Lower lobe of right lung (tissue), 2 donors: ENCODE data around the gene ATP2A3. TPM values are rescaled to one million over a fixed set of nuclear protein-coding genes. Genes with fewer than 3 reads are reported as not detected.

Experiments used
- ATAC-seq, 2 donors: fragments of 200-7000 bp; cut with Tn5 transposase; one replicate each; pipeline ENCODE4 v1.9.1; 2020 to 2022; ENCODE audit warnings: mild to moderate bottlenecking in 2 of 2, moderate library complexity in 2 of 2
- DNase-seq: peaks from one replicate; pipeline ENCODE4 v3.0.0-alpha.2; 2020
- H3K27ac ChIP-seq: fragments of 200-600 bp; one replicate; pipeline ENCODE4 v1.8.0; 2022
- H3K27me3 ChIP-seq: fragments of 200-600 bp; one replicate; pipeline ENCODE4 v1.8.0; 2022; ENCODE audit warnings: low read depth
- H3K36me3 ChIP-seq: fragments of 200-600 bp; one replicate; pipeline ENCODE4 v1.8.0; 2022; ENCODE audit warnings: mild to moderate bottlenecking
- H3K4me1 ChIP-seq: fragments of 200-600 bp; one replicate; pipeline ENCODE4 v1.8.0; 2022
- H3K4me3 ChIP-seq: fragments of 200-600 bp; one replicate; pipeline ENCODE4 v1.8.0; 2022; ENCODE audit warnings: mild to moderate bottlenecking
- H3K9me3 ChIP-seq: fragments of 200-600 bp; one replicate; pipeline ENCODE4 v1.8.0; 2022
- intact Hi-C: fragments of 100-400 bp; cut with DNase I; formaldehyde crosslinking; loops from one replicate; pipeline ENCODE4 v1.11.0; 2022
- total RNA-seq: library from RNA; stranded (reverse); fragmentation: NEBNext Ultra II Directional; extraction: Animal tissue kit (Norgen Biotek cat#: 25700); gene quantifications from one replicate; pipeline ENCODE4 v1.2.1, GENCODE V29; 2021
- TF ChIP-seq, protein P1 (sequence below): fragments of 200-600 bp; IDR thresholded peaks from one replicate; pipeline ENCODE4 v1.8.0; 2022; ENCODE audit warnings: antibody characterized with exemption, mild to moderate bottlenecking
- donor health status: DM: no; HTN: yes; CAD: no; lungs with severe emphysema.

The ATP2A3 gene
- total RNA-seq, 1 donor from 2014 or later, result 45.6 TPM

DNA sequence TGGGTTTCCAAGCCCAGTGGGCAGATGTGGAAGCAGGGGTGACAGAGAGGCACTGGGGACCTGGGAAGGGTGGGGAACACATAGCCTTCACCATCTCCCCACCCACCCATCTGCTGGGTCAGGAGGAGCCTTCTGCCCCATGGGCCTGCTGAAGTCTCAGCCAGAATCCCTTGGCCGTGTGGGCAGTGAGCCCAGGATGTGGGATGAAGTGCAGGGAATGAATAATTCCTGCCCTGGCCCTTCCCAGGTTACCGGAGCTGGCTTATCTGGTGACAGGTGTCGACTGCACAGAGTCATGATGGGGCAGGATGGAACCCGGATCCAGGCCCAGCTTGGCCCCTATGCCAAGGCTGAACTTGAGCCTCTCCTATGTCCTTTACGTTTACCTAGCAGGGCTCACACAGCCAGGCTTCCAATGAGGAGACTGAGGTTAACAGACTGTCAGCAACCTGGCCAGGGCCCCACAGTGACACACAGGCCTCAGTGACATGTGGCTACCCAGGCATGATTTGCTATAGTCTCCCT, 17.5 kb downstream of the ATP2A3 start:
- TF ChIP-seq, protein P1, sequence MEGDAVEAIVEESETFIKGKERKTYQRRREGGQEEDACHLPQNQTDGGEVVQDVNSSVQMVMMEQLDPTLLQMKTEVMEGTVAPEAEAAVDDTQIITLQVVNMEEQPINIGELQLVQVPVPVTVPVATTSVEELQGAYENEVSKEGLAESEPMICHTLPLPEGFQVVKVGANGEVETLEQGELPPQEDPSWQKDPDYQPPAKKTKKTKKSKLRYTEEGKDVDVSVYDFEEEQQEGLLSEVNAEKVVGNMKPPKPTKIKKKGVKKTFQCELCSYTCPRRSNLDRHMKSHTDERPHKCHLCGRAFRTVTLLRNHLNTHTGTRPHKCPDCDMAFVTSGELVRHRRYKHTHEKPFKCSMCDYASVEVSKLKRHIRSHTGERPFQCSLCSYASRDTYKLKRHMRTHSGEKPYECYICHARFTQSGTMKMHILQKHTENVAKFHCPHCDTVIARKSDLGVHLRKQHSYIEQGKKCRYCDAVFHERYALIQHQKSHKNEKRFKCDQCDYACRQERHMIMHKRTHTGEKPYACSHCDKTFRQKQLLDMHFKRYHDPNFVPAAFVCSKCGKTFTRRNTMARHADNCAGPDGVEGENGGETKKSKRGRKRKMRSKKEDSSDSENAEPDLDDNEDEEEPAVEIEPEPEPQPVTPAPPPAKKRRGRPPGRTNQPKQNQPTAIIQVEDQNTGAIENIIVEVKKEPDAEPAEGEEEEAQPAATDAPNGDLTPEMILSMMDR, result no peak
- Histone ChIP-seq H3K4me3 (no peak overlapping the region), H3K4me1 (peaks cover 13% of the 10 kb centered on the region), H3K9me3 (no peaks in the 10 kb centered on the region), H3K27me3 (no peaks in the 10 kb centered on the region), H3K36me3 (peaks cover 43% of the 10 kb centered on the region), H3K27ac (no peak overlapping the region)
- intact Hi-C loops, result no loop called here
- DNase-seq, result no peak
- no peak for ATAC-seq

DNA sequence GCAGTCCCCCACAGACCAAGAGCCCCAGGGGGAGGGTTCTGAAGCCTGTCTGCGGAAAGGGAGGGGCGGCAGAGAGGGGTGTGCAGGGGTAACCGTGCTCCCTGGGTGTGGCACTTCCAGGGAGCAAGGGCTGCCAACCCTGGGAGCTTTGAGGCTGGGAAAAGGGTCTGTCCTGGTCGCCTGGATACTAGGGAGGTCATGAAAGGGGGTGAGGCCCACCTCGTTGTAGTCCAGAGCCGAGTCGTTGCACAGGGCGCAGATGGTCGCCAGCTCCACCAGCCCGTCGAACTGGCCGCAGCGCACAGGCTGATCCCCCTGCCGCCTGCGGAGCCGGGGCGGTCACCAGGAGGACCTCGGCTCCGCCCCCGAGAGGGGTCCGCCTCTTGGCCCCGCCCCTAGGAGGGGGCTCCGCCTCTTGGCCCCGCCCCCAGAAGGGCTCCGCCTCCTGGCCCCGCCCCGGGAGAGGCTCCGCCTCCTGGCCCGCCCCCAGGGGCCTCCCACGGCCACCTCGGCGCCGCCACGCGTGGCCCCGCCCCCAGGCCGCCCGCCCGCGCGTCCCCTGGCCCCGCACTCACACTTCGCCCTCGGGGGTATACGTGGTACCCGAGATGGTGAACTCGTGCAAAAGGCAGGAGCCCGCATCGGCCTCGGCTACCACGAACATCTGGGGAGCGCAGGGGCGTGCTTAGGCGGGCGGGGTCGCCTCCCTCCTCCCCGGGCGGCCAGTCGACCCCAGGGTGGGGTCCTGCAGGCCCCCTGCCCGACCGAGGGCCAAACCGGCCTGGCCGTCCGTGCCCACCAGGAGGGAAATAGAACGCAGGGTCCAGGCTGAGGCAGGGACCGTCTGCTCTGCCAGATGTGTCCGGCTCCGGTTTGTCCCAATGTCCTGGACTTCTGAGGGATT, 19.5 kb downstream of the ATP2A3 start:
- H3K9me3 ChIP-seq, result no peaks in the 10 kb centered on the region
- DNase-seq (no peak), ATAC-seq (peak; percentile 90 to 92)
- peaks cover 50% of the 10 kb centered on the region for H3K36me3 ChIP-seq
- peak overlapping the region; percentile 49 for H3K27ac ChIP-seq
- intact Hi-C loops, result no loop called here
- H3K4me3 ChIP-seq, result peak overlapping the region; percentile 41
- TF ChIP-seq, protein P1, result no peak
- peaks cover 13% of the 10 kb centered on the region for H3K4me1 ChIP-seq
- H3K27me3 ChIP-seq, result no peaks in the 10 kb centered on the region

DNA sequence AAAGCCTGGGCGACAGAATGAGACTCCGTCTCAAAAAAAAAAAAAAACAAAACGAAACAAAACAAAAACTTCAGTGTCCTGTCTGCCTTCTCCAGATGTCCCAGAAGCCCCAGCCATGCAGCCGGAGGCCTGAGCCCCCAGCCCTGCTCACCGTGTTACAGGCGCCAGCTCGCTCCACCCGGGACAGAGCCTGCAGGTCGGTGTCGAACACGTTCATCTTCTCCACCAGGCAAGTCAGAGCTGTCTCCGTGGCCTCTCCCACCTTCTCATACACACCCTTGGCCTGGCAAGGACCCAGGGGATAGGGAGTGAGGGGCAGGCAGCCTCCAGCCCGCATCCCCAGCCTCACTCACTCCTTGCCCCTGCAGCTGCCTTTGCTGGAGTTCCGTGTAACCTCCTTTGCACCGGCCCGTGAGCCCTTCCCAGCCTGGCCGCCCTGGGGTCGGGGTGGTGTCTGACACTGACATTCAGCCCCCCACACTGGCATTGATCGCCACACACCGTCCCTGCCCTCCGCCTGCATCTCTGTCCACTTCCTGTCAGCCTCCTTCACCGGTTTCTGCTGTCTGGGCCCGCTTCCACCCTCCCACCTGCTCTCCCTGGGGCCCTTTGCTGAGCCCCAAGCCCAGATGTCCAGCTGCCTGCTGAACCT, 20.9 kb downstream of the ATP2A3 start:
- Histone ChIP-seq H3K4me3 (no peak overlapping the region), H3K27ac (no peak overlapping the region), H3K4me1 (peaks cover 13% of the 10 kb centered on the region), H3K27me3 (no peaks in the 10 kb centered on the region), H3K9me3 (no peaks in the 10 kb centered on the region), H3K36me3 (peaks cover 60% of the 10 kb centered on the region)
- no peak for ATAC-seq
- intact Hi-C loops, result no loop called here
- TF ChIP-seq, protein P1, result no peak
- DNase-seq, result no peak

DNA sequence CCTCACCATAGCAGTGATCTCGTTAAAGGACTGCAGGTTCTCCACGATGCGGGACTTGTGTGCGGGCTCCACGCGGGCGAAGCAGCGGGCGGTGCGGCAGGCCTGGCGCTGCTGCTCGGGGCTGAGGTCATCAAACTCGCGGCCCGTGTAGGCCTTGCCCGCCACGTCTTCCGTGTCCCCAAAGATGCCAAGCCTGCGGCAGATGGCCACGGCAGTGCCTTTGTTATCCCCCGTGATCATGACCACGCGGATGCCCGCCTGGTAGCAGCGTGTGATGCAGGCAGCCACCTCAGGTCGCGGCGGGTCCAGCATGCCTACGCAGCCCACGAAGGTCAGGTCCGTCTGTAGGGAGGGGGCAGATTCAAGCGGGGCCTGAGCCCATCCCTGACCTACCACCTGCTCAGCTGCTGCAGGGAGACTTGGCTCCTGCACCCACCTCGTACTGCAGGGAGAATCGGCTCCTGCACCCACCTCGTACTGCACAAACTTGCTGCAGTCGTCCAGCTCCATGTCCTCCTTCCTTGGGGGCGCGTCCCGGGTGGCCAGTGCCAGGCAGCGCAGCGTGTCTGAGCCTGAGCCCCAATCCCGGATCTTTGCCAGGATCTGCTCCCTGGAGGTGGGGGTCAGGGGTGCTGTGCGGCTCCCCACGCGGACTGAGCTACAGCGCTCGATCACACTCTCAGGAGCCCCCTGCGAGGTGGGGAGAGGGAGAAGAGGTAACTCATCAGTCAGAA, 23.1 kb downstream of the ATP2A3 start:
- ATAC-seq (no peak), DNase-seq (no peak)
- TF ChIP-seq, protein P1, result no peak
- Histone ChIP-seq H3K4me1 (peaks cover 13% of the 10 kb centered on the region), H3K4me3 (no peak overlapping the region), H3K36me3 (peaks cover 56% of the 10 kb centered on the region), H3K9me3 (no peaks in the 10 kb centered on the region), H3K27ac (no peak overlapping the region), H3K27me3 (no peaks in the 10 kb centered on the region)
- intact Hi-C loops, result no loop called here

DNA sequence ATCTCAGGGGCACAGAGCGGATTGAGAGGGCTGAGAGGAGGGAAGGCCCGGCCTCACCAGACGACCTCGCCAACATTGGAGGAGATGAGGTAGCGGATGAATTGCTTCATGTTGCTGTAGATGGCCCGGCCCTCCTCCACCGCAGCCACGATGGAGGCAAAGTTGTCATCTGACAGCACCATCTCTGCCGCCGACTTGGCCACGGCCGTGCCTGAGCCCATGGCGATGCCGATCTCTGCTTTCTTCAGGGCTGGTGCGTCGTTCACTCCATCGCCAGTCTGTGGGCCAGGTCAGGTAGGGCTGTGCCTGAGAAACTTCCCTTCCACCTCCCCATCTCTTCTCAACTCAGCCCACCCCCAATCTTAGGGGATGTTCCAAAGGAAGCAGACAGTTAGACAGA, 26.9 kb downstream of the ATP2A3 start:
- Histone ChIP-seq H3K4me3 (no peak overlapping the region), H3K4me1 (no peaks in the 10 kb centered on the region), H3K9me3 (no peaks in the 10 kb centered on the region), H3K36me3 (peaks cover 54% of the 10 kb centered on the region), H3K27ac (no peak overlapping the region), H3K27me3 (no peaks in the 10 kb centered on the region)
- TF ChIP-seq, protein P1, result no peak
- no peak for DNase-seq
- intact Hi-C loops, result no loop called here
- no peak for ATAC-seq
